Stimulated activated CD4-positive, alpha-beta T cell treated with anti-CD3 and anti-CD28 coated beads, Interleukin-1b, Interleukin-23, amount 100 ng/mL, for 48 hours (primary cell): Measurements from ENCODE around the gene SUFU.
A peak's percentile ranks its signal among the peaks of the same experiment; 100 is the strongest.

Experiments
- DNase-seq: peaks from one replicate; pipeline ENCODE4 v3.0.0-alpha.2; 2020

The SUFU gene

GRCh38 chr10:102620591-102621442 lies 117.0 kb downstream of the SUFU start:
- DNase-seq: no peak

- DNase-seq: no peak
Measured at GRCh38 chr10:102621443-102622325, 117.9 kb downstream of the SUFU start.

GRCh38 chr10:102624094-102624493 lies 120.3 kb downstream of the SUFU start:
- DNase-seq: no peak

- no peak for DNase-seq
Measured at GRCh38 chr10:102624751-102625645, 121.2 kb downstream of the SUFU start.

GRCh38 chr10:102626026-102626685 lies 122.4 kb downstream of the SUFU start:
- no peak for DNase-seq

- DNase-seq: no peak
Measured at GRCh38 chr10:102627291-102627735, 123.5 kb downstream of the SUFU start.

GRCh38 chr10:102627736-102628293 lies 124.0 kb downstream of the SUFU start:
- DNase-seq: no peak

- no peak for DNase-seq
Measured at GRCh38 chr10:102628451-102628911, 124.7 kb downstream of the SUFU start.

- no peak for DNase-seq
Measured at GRCh38 chr10:102629661-102630614, 126.2 kb downstream of the SUFU start.

- DNase-seq: no peak
Measured at GRCh38 chr10:102630663-102631062, 126.9 kb downstream of the SUFU start.

- DNase-seq: no peak
Measured at GRCh38 chr10:102631525-102632393, 128.0 kb downstream of the SUFU start.

- no peak for DNase-seq
Measured at GRCh38 chr10:102632394-102633111, 128.8 kb downstream of the SUFU start.

GRCh38 chr10:102633287-102633686 lies 129.5 kb downstream of the SUFU start:
- peak; percentile 56 for DNase-seq

- DNase-seq: no peak
Measured at GRCh38 chr10:102633848-102634247, 130.1 kb downstream of the SUFU start.

- DNase-seq: no peak
Measured at GRCh38 chr10:102634686-102635085, 130.9 kb downstream of the SUFU start.

GRCh38 chr10:102635377-102635776 lies 131.6 kb downstream of the SUFU start:
- no peak for DNase-seq

GRCh38 chr10:102639537-102639936 lies 135.8 kb downstream of the SUFU start:
- DNase-seq: no peak

- no peak for DNase-seq
Measured at GRCh38 chr10:102641402-102641801, 137.6 kb downstream of the SUFU start.
